HUES64 (cell line): ENCODE results near the gene SLC50A1. TPM values are rescaled to one million over a fixed set of nuclear protein-coding genes. Genes with fewer than 3 reads are reported as not detected.

Experiments
- H3K27ac ChIP-seq: 2 replicates; pipeline ENCODE4 v1.7.0; 2013; ENCODE audit warnings: low read depth, low read length, inconsistent platforms
- H3K27me3 ChIP-seq: 2 replicates; pipeline ENCODE4 v1.6.1; 2013; ENCODE audit warnings: mild to moderate bottlenecking, low read length; ENCODE audit not compliant: insufficient read depth
- H3K36me3 ChIP-seq: 2 replicates; pipeline ENCODE4 v1.6.1; 2013; ENCODE audit warnings: mild to moderate bottlenecking, low read length; ENCODE audit not compliant: insufficient read depth
- H3K4me1 ChIP-seq: 2 replicates; pipeline ENCODE4 v1.6.1; 2013; ENCODE audit warnings: mild to moderate bottlenecking, low read length, moderate library complexity; ENCODE audit not compliant: insufficient read depth
- H3K4me3 ChIP-seq: 2 replicates; pipeline ENCODE4 v1.5.1; 2013; ENCODE audit warnings: mild to moderate bottlenecking, low read length, moderate library complexity
- H3K9ac ChIP-seq: 2 replicates; pipeline ENCODE4 v1.6.1; 2013; ENCODE audit warnings: mild to moderate bottlenecking, low read depth, low read length
- H3K9me3 ChIP-seq: 2 replicates; pipeline ENCODE4 v1.6.1; 2013; ENCODE audit warnings: low read depth, low read length; ENCODE audit not compliant: insufficient read depth
- WGBS: fragments of 150-250, 120-280 bp; methylation state at CpG from one replicate; pipeline ENCODE4 v1.1.7; 2013; ENCODE audit warnings: missing lambda C conversion rate; 5-methylcytosine and 5-hydroxymethylcytosine counted together
- polyA plus RNA-seq, 2 experiments: library from polyadenylated mRNA; stranded (reverse); fragments of 50-300 nt; gene quantifications; one replicate each; pipeline ENCODE4 v1.2.3, GENCODE V29; 2013

Gene SLC50A1, protein sequence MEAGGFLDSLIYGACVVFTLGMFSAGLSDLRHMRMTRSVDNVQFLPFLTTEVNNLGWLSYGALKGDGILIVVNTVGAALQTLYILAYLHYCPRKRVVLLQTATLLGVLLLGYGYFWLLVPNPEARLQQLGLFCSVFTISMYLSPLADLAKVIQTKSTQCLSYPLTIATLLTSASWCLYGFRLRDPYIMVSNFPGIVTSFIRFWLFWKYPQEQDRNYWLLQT
- polyA plus RNA-seq (2013, experiment 1 of 2): 36.4 TPM
- 44.0 TPM for polyA plus RNA-seq (2013, experiment 2 of 2)

DNA sequence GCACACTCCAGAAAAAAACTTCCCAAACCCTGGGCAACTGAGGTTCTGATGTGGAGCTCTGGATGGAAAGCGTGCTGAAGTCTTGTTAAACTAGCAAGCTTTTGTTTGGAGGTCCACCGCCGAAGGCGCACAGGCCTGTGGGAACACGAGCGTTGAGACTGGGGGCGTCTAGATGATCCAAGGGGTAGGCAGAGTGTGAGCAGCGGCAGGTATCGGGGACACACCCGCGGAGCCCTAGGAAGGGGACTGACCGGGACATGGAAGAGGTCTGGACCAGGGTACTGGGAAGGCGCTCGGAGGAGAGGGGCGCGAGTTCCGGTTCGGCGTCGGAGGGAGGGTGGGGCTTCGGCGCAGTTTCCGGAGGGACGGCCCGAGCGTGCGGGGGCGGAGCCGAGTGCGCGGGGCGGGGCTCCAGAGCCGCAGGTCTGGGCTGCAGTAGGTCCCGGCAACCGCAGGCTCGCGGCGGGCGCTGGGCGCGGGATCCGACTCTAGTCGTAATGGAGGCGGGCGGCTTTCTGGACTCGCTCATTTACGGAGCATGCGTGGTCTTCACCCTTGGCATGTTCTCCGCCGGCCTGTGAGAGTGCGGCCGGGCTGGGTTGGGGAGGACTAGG, at the start of gene SLC50A1:
Gene SLC50A1 (plus strand): TSS at position 438 of the 614 bp plus-strand sequence. CDS start 60 bp downstream, at position 498.
- Histone ChIP-seq H3K9ac (peak within 1 kb of the TSS; percentile 79), H3K36me3 (peaks cover 18% of the 10 kb centered on the region), H3K9me3 (no peaks in the 10 kb centered on the region), H3K4me1 (peaks cover 19% of the 10 kb centered on the region), H3K27me3 (no peaks in the 10 kb centered on the region), H3K4me3 (peak within 1 kb of the TSS; percentile 88), H3K27ac (peak within 1 kb of the TSS; percentile 94)
- WGBS: under 1% methylated on average over 52 of the region's 52 CpGs

DNA sequence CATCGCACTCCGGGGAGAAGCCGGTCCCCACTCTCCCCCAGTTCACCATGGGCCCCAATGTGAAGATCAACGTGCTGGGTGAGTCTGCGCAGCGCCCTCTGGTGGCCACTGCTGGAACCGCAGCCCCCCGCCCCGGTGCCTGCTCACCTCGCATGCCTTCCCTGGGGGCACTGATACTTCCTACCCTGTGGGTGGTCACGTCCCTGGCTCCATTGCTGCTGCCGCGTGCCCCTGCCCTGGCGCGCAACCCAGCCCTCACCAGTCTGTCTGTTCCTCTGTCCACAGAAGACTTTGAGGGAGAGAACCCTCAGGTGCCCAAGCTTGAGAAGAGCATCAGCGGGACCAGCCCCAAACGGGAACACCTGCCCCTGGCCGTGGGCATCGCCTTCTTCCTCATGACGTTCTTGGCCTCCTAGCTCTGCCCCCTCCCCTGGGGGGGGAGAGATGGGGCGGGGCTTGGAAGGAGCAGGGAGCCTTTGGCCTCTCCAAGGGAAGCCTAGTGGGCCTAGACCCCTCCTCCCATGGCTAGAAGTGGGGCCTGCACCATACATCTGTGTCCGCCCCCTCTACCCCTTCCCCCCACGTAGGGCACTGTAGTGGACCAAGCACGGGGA, 49.4 kb upstream of the SLC50A1 start:
- Histone ChIP-seq H3K36me3 (no peaks in the 10 kb centered on the region), H3K27me3 (peaks cover 33% of the 10 kb centered on the region), H3K4me1 (peaks cover 2% of the 10 kb centered on the region), H3K9ac (no peak overlapping the region), H3K9me3 (no peaks in the 10 kb centered on the region), H3K4me3 (peak overlapping the region; percentile 70; the same call in 1 of the 2 replicates), H3K27ac (no peak overlapping the region)
- 10% methylated on average over 21 of the region's 24 CpGs for WGBS

DNA sequence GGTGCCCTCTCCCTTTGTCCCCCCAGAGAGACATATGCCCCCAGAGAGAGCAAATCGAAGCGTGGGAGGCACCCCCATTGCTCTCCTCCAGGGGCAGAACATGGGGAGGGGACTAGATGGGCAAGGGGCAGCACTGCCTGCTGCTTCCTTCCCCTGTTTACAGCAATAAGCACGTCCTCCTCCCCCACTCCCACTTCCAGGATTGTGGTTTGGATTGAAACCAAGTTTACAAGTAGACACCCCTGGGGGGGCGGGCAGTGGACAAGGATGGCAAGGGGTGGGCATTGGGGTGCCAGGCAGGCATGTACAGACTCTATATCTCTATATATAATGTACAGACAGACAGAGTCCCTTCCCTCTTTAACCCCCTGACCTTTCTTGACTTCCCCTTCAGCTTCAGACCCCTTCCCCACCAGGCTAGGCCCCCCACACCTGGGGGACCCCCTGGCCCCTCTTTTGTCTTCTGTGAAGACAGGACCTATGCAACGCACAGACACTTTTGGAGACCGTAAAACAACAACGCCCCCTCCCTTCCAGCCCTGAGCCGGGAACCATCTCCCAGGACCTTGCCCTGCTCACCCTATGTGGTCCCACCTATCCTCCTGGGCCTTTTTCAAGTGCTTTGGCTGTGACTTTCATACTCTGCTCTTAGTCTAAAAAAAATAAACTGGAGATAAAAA, 48.7 kb upstream of the SLC50A1 start:
- Histone ChIP-seq H3K4me1 (peaks cover 2% of the 10 kb centered on the region), H3K9ac (no peak overlapping the region), H3K36me3 (no peaks in the 10 kb centered on the region), H3K4me3 (no peak overlapping the region), H3K27ac (no peak overlapping the region), H3K27me3 (peaks cover 29% of the 10 kb centered on the region), H3K9me3 (no peaks in the 10 kb centered on the region)
- 68% methylated on average over 4 of the region's 8 CpGs for WGBS

DNA sequence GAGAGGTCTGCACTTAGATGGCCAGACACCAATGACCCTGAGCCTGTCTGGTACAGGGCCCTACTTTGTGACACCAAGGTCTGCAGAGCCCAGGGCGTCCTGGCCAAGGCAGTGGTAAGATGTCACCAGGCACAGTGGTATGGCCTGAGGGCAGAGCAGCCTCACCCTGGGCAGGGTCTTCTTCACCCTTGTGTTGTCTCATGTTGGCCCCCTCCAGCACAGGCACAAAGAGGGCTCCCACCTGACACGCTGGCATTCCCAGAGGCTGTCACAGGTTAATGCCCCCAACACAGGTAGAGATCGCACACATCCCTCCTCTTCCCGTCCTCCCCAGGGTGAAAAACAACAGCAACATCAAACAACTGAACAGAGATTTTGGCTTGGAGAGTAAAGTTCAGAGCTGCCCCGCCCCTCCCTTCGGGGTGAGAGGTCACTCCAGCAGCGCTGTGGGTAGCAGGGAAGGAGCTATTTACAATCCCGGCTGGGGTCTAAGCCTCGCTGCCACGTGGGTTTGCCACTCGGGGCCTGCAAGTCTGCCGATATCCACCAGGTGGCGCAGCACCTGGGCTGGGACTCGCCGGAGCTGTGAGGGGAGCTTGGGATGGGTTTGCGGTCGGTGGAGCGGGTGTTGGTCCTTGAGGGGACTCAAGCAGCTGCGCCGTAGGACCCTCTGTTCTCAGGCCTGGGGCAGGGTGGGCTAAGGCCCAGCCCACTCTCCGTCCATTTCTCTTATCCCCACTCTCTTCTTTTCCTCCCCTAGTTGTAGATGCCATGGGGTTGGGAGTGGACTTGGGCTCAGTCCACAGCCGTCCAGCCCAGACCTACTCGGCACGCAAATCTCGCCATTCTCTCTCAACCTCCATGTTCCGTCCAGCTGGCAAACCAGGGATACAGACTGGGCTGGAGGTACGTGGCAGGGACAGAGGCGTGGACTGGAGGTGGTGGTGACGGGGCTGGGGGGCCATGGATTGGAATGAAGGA, 44.3 kb upstream of the SLC50A1 start:
- no peaks in the 10 kb centered on the region for H3K36me3 ChIP-seq
- H3K27ac ChIP-seq: no peak overlapping the region
- H3K4me1 ChIP-seq: no peaks in the 10 kb centered on the region; the same call in none of the 2 replicates
- peaks cover 3% of the 10 kb centered on the region for H3K27me3 ChIP-seq
- no peak overlapping the region for H3K9ac ChIP-seq
- no peaks in the 10 kb centered on the region for H3K9me3 ChIP-seq
- WGBS: 37% methylated on average over 26 of the region's 29 CpGs
- H3K4me3 ChIP-seq: 0 out of 2 replicates have a peak overlapping the region, but pooled peaks have one; percentile 2

DNA sequence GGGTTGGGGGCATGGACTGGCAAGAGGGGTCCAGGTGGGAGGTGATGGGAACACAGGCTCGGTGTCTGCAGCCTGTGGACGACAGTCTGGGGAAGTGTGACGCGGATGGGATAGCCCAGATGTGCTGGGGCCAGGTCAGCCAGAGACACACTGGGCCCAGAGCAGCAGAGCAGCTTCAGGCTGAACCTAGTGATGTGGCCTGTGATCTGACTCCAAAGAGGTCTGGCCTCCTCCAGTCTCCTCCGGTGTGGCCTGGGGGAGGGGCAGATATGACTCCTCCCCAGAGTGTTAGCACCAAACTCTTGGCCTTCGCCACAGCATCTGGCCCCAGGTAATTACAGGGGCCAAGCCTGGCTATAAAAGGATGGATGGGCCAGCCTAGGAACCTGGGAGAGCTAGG, 43.5 kb upstream of the SLC50A1 start:
- Histone ChIP-seq H3K4me3 (no peak overlapping the region), H3K9me3 (no peaks in the 10 kb centered on the region), H3K4me1 (no peaks in the 10 kb centered on the region; the same call in 1 of the 2 replicates), H3K9ac (no peak overlapping the region), H3K27me3 (peaks cover 3% of the 10 kb centered on the region), H3K36me3 (no peaks in the 10 kb centered on the region), H3K27ac (no peak overlapping the region)
- 84% methylated on average over 6 of the region's 6 CpGs for WGBS

DNA sequence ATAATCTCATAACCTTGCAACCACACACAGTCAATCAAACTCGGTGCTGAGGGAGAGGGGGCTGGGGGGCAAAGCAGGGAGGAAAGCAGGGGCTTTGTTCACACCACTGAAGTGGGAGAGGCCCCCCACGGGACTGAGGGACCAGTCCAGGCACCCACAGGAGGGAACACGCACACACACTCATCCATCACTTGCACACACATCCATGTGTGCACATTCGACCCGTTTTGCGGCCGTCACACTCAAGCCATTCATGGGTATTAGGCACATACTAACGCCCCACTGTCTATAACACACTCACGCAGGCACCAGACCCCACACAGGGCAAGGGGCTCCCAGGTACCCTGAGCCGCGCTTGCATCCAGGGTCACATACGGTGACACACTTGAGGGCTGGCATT, 43.0 kb upstream of the SLC50A1 start:
- Histone ChIP-seq H3K9me3 (no peaks in the 10 kb centered on the region), H3K4me1 (no peaks in the 10 kb centered on the region; the same call in 1 of the 2 replicates), H3K36me3 (no peaks in the 10 kb centered on the region), H3K27ac (no peak overlapping the region), H3K27me3 (peaks cover 3% of the 10 kb centered on the region), H3K4me3 (no peak overlapping the region), H3K9ac (no peak overlapping the region)
- WGBS: 91% methylated on average over 12 of the region's 12 CpGs

DNA sequence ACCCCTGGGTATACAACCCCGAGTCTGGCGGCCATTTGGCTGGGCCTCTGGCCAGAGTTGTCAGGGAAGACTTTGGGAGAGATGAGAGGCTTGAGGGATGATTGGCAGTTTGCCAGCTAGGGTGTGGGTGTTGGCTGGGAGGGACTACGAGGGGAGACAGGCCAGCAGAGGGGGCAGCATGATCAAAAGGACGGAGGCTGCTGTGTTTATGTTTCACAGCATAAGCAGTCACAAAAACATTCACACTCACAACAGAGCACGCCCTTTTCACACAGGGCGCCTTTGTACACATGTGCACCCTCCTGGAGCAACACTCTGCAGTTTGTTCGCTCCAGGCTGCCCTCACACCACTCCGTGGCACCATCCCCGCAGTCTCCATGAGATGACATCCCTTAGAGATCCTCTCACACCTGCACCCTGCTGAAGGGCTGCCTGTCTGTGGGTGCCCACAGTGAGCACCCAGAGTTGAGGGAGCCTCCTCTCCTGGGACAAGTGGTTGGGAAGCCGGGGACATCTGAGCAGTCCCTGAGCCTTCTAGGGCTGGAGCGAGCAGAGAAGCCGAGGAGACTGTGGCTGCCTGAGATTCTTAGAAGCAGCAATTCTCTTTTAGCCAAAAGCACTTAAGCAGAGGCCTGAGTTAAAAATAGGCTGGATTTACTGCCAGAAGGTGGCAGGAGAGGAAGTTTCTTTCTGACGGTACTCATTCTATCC, 41.6 kb upstream of the SLC50A1 start:
- Histone ChIP-seq H3K4me3 (no peak overlapping the region), H3K27ac (no peak overlapping the region), H3K36me3 (no peaks in the 10 kb centered on the region), H3K9ac (no peak overlapping the region), H3K4me1 (no peaks in the 10 kb centered on the region; the same call in 1 of the 2 replicates), H3K27me3 (peaks cover 3% of the 10 kb centered on the region), H3K9me3 (no peaks in the 10 kb centered on the region)
- 60% methylated on average over 13 of the region's 13 CpGs for WGBS

DNA sequence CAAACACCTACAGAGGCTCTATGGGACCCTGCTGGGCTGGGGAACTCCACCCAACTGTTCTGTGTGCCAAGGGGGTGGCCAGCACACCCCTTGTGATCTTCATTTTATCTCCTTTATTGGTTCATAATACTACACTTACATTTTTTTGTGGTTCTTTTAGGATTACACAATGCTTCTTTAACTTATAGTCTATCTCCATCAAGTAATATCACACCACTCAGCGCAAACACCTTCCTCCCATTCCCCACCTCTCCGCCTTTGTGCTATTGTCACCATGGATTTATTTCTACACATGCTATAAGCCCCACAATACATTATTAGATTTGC, 41.1 kb upstream of the SLC50A1 start:
- Histone ChIP-seq H3K27ac (no peak overlapping the region), H3K9me3 (no peaks in the 10 kb centered on the region), H3K36me3 (no peaks in the 10 kb centered on the region), H3K4me3 (no peak overlapping the region), H3K4me1 (no peaks in the 10 kb centered on the region; the same call in 1 of the 2 replicates), H3K27me3 (peaks cover 3% of the 10 kb centered on the region), H3K9ac (no peak overlapping the region)
- 85% methylated on average over 2 of the region's 2 CpGs for WGBS

DNA sequence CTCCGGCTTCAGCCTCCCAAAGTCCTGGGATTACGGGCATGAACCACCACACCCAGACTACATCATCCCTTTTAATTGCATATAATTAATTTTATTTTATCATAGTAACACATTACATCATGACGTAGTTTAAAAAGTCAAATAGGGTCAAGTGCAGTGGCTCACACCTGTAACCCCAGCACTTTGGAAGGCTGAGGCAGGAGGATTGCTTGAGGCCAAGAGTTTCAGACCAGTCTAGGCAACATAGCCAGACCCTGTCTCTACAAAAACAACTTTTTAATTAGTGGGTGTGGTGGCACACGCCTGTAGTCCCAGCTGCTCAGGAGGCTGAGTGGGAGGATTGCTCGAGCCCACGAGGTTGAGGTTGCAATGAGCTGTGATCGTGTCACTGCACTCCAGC, 36.3 kb upstream of the SLC50A1 start:
- WGBS: 92% methylated on average over 7 of the region's 7 CpGs

DNA sequence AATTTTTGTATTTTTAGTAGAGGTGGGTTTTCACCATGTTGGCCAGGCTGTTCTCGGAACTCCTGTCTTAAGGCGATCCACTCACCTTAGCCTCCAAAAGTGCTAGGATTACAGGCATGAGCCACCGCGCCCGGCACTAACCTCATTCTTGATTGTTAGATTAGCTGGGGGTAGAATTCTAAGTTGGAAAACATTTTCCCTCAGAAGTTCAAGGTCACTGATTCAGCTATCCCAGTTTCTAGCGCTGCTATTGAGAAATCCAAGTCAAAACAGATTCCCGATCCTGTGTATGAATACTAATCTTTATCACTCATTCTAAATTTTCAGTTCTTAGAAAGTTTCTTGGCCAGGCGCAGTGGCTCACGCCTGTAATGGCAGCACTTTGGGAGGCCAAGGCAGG, 32.3 kb upstream of the SLC50A1 start:
- Histone ChIP-seq H3K9ac (no peak overlapping the region), H3K4me3 (no peak overlapping the region), H3K4me1 (no peaks in the 10 kb centered on the region), H3K27me3 (0 out of 2 replicates have a peak, but pooled peaks cover 2% of the 10 kb centered on the region), H3K36me3 (no peaks in the 10 kb centered on the region), H3K27ac (no peak overlapping the region), H3K9me3 (no peaks in the 10 kb centered on the region)
- 96% methylated on average over 9 of the region's 9 CpGs for WGBS

More for the DNA sequence above, 36.3 kb upstream of the SLC50A1 start:
- Histone ChIP-seq H3K27me3 (no peaks in the 10 kb centered on the region; the same call in 1 of the 2 replicates), H3K9me3 (no peaks in the 10 kb centered on the region), H3K9ac (no peak overlapping the region), H3K4me1 (no peaks in the 10 kb centered on the region), H3K27ac (no peak overlapping the region), H3K4me3 (no peak overlapping the region), H3K36me3 (no peaks in the 10 kb centered on the region)
